Adrenal gland (tissue), 12 donors: ENCODE measurements around the gene IFNA10. TPM values are rescaled to one million over a fixed set of nuclear protein-coding genes. Genes with fewer than 3 reads are reported as not detected.
A peak's percentile ranks its signal among the peaks of the same experiment; 100 is the strongest.
"Not testable (repeated sequence)": the region's sequence is repeated elsewhere in the genome, so short reads cannot be mapped to it uniquely, and the experiment has no call there.

Source experiments
- DNase-seq, 7 donors: peaks; one replicate each; pipeline ENCODE4 v3.0.0-alpha.2; 2019 to 2020
- H3K27ac ChIP-seq, 5 donors: fragments of 200-600 bp; sonication (generic) in 4 of 5; 1 replicate in 3 of 5; 2 replicates in 2 of 5; pipeline versions ENCODE4 v1.5.1 to v1.8.0; 2016 to 2020; ENCODE audit warnings: mild to moderate bottlenecking in 1 of 5
- H3K27me3 ChIP-seq: fragments of 200-600 bp; 2 replicates; pipeline ENCODE4 v1.8.0; 2021
- H3K36me3 ChIP-seq, 2 donors: fragments of 200-600 bp; replicated peaks in 1 of 2; 1 replicate in 1 of 2; 2 replicates in 1 of 2; pipeline versions ENCODE4 v1.5.1 to v1.8.0; 2018 to 2022
- H3K4me1 ChIP-seq, 2 donors: fragments of 200-600 bp; replicated peaks in 1 of 2; 1 replicate in 1 of 2; 2 replicates in 1 of 2; pipeline versions ENCODE4 v1.5.1 to v1.8.0; 2018 to 2021
- H3K4me3 ChIP-seq, 4 donors: fragments of 200-600 bp; sonication (generic) in 3 of 4; one replicate each; pipeline ENCODE4 v1.5.1; 2016 to 2018
- H3K9me3 ChIP-seq, 3 donors: fragments of 200-600 bp; sonication (generic) in 1 of 3; replicated peaks in 1 of 3; 1 replicate in 2 of 3; 2 replicates in 1 of 3; pipeline versions ENCODE4 v1.5.1 to v1.8.0; 2016 to 2021
- POLR2A ChIP-seq, 2 donors: fragments of 450-650 bp; IDR thresholded peaks; one replicate each; pipeline ENCODE4 v1.6.1; 2017; ENCODE audit warnings: antibody characterized with exemption in 2 of 2, mild to moderate bottlenecking in 2 of 2, moderate library complexity in 1 of 2
- WGBS, 4 donors: extraction: QIAGEN DNeasy Blood & Tissue Kit in 2 of 4; methylation state at CpG; one replicate each; pipeline versions ENCODE4 v1.1.5 to v1.1.7; 2013 to 2017; 5-methylcytosine and 5-hydroxymethylcytosine counted together
- intact Hi-C, 2 donors: fragments of 100-400 bp; cut with DNase I; formaldehyde crosslinking; loops; one replicate each; pipeline versions ENCODE4 v1.14.1 to v1.15.0; 2022 to 2023
- polyA plus RNA-seq, 3 donors: library from polyadenylated mRNA; stranded (reverse); fragments of 200-250 nt in 2 of 3; fragments of 350-450 nt in 1 of 3; fragmentation: Illumina TruSeq in 1 of 3; extraction: RNeasy Lipid Tissue Mini Kit (QIAGEN cat#74804) in 1 of 3; gene quantifications; one replicate each; pipeline ENCODE4 v1.2.3, GENCODE V29; 2013 to 2014
- total RNA-seq, 9 donors: library from RNA; depleted of rRNA in 4 of 9; stranded (reverse); fragments of >200 nt in 4 of 9; fragments of 120-200 nt in 1 of 9; fragmentation: NEBNext Ultra II Directional in 1 of 9; extraction: Animal tissue kit (Norgen Biotek cat#: 25700) in 1 of 9; gene quantifications; one replicate each; pipeline versions ENCODE4 v1.1.0 to v1.2.4, GENCODE V29; 2013 to 2023
- TF ChIP-seq, protein P1 (sequence below), 6 experiments: fragments of 450-650 bp in 4 of 6; fragments of 200-600 bp in 2 of 6; sonication (generic) in 1 of 6; IDR thresholded peaks; 1 replicate in 5 of 6; 2 replicates in 1 of 6; pipeline versions ENCODE4 v1.5.1 to v1.8.0; 2016 to 2021; ENCODE audit warnings: antibody characterized with exemption in 6 of 6, mild to moderate bottlenecking in 2 of 6, moderate library complexity in 1 of 6
- donor health status: healthy with polysubstance abuse.
- donor health status: Bipolar disorder and iron deficiency.
- donor health status: DM: yes; HTN: yes; CAD: no.
- donor health status: DM: no; HTN: no; CAD: no.
- donor health status: DM: no; HTN: no; CAD: no.
- donor health status: DM: yes; HTN: yes; CAD: no.

The IFNA10 gene
- total and polyA plus RNA-seq, 12 donors, result not detected

DNA sequence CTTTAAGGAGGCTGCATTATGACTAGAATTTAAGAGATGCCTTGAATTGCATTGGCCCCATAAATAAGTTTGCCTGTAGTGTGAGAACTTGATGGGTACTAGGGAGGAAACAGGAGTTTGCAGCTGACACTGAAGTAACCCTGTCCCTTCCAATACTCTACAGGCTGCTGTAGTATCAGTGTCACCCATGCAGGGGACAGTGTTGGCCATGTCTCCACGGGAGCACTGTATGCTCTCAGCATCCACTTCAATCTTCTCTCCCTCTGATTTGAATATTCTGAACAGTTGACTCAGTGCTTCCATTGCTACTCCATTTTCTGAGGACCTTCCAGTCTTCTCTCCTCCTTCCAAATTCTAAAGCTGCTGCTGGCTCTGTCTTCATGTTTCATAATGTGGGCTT, 44.2 kb upstream of the IFNA10 start:
- H3K27me3 ChIP-seq, result peaks cover 16% of the 10 kb centered on the region
- TF ChIP-seq POLR2A (IDR thresholded peaks at IDR 0.05), result no peak
- TF ChIP-seq, protein P1, sequence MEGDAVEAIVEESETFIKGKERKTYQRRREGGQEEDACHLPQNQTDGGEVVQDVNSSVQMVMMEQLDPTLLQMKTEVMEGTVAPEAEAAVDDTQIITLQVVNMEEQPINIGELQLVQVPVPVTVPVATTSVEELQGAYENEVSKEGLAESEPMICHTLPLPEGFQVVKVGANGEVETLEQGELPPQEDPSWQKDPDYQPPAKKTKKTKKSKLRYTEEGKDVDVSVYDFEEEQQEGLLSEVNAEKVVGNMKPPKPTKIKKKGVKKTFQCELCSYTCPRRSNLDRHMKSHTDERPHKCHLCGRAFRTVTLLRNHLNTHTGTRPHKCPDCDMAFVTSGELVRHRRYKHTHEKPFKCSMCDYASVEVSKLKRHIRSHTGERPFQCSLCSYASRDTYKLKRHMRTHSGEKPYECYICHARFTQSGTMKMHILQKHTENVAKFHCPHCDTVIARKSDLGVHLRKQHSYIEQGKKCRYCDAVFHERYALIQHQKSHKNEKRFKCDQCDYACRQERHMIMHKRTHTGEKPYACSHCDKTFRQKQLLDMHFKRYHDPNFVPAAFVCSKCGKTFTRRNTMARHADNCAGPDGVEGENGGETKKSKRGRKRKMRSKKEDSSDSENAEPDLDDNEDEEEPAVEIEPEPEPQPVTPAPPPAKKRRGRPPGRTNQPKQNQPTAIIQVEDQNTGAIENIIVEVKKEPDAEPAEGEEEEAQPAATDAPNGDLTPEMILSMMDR (IDR thresholded peaks at IDR 0.05), result no peak
- 32 to 62% (median 41%) methylated on average over 1 of the region's 1 CpG for WGBS, 4 donors
- H3K27ac ChIP-seq, result no peak overlapping the region
- intact Hi-C loops, result no loop called here
- H3K4me1 ChIP-seq, result no peaks in the 10 kb centered on the region
- no peak overlapping the region for H3K4me3 ChIP-seq
- no peaks in the 10 kb centered on the region for H3K9me3 ChIP-seq
- DNase-seq, result no peak
- no peaks in the 10 kb centered on the region for H3K36me3 ChIP-seq

DNA sequence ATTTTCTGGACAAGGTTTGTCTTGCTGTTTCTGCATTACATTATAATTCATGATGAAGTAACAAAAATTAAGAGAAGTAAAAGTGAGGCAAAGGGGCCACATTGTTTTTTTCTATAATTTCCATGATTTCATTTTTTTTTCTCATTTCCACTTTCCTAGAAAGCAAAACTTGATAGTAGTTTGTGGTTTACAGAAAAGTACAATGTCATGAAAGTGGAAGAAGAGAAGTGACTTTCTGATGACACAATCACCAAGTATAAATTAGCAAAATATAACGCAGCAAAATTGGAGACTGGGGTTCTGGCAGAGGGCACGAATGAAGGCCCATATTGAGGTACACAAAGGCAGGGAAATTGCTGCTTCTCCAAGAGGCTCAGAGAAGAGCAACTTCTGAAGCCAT, 37.9 kb upstream of the IFNA10 start:
- Histone ChIP-seq H3K4me3 (no peak overlapping the region), H3K4me1 (no peaks in the 10 kb centered on the region), H3K9me3 (no peaks in the 10 kb centered on the region), H3K27me3 (peaks cover 18% of the 10 kb centered on the region), H3K36me3 (no peaks in the 10 kb centered on the region), H3K27ac (no peak overlapping the region)
- TF ChIP-seq, protein P1 (IDR thresholded peaks at IDR 0.05), result no peak
- TF ChIP-seq POLR2A (IDR thresholded peaks at IDR 0.05), result no peak
- DNase-seq, result no peak
- intact Hi-C loops, result no loop called here
- 22 to 58% (median 36%) methylated on average over 2 of the region's 2 CpGs for WGBS, 4 donors

DNA sequence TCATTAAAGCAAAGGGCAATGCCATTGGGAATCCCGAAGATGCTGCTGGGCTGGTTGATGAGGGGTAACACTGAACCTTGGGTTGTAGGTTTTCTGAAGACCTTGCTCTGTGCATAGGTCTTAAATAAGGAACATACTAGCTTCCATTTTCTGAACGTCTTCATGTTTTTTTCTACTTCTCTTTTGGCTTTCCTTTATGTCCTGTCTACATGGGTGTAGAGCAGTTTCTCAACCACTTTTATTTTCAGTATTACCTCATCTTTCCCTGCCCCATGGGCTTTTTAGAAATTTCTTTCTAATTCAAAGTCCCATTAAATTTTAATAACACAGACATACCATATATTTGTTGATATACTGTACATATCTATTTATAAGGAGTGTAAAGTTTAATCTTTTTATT, 33.0 kb upstream of the IFNA10 start, which contains the start of gene IFNA14:
Gene IFNA14 (minus strand): TSS at position 95 of the 400 bp plus-strand sequence. CDS start 70 bp downstream, at position 25.
- Histone ChIP-seq H3K36me3 (no peaks in the 10 kb centered on the region), H3K4me3 (no peak within 1 kb of the TSS), H3K27ac (no peak within 1 kb of the TSS), H3K27me3 (peaks cover 7% of the 10 kb centered on the region), H3K4me1 (no peaks in the 10 kb centered on the region), H3K9me3 (no peaks in the 10 kb centered on the region)
- intact Hi-C loops, result no loop called here
- WGBS, 4 donors, result 60 to 69% (median 64%) methylated on average over 2 of the region's 2 CpGs
- no peak for DNase-seq
- TF ChIP-seq, protein P1 (IDR thresholded peaks at IDR 0.05), result no peak
- TF ChIP-seq POLR2A (IDR thresholded peaks at IDR 0.05), result no peak

DNA sequence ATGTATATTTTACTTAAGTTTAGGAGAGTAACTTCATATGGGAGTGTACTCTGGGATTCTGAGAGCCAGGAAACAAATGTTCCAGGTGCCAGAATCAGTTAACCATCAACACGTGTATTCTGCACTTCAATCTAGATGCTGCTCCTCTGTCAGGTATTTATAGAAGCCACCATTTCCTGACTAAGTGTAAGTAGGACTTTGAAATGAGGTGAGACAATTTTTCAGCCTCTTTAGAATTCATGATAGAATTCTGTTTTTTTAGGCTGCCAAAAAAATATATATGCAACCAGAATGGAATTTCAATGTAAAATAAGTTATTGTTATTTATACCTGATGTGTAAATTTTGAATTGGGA, 29.4 kb upstream of the IFNA10 start:
- intact Hi-C loops, H3K27me3 ChIP-seq, H3K4me1 ChIP-seq, H3K36me3 ChIP-seq, H3K27ac ChIP-seq, H3K4me3 ChIP-seq, H3K9me3 ChIP-seq, DNase-seq: not testable (repeated sequence)
- 9 to 13% (median 11%) methylated on average over 1 of the region's 1 CpG for WGBS, 4 donors

DNA sequence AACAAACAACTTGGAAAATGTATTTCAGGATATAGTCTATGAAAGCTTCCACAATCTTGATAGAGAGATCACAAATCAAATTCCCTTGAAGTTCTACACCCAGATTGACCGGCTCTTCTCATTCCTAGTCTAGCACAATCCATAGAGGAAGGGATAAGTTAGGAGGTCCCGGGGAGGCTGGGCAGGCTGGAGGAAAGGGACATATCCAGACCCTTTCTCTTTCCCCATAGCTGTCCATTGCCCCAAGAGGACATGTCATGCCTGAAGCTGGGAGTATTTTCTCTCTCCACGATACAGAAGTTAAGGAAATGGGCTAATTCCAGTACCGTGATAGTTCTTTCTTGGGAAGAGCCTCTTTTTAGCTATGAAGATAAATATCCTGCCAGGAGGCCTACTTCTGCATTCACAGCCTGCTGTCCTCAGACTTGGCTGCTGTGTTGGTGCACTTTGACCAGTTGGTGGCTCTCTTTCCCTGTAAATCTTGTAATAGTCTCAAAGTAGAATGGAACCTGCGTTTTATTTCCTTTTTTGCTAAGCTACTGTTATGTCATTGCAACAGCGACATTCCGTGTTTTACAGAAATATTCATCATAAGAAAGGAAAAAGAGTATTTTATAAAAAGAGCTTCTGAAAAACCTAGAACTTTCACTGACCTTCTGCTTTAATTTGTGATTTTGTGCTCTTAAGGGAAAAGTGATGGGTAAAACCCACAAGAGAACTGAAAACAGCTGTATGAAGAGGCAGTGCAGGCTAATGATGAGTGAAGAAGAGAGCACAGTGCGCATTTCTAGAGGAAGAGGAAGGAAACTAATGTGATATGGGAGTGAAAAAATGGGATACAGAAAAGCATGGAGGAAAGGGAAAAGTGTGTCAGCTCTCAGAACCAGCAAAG, 28.8 kb upstream of the IFNA10 start:
- H3K27ac ChIP-seq, H3K27me3 ChIP-seq, H3K36me3 ChIP-seq, H3K9me3 ChIP-seq, H3K4me3 ChIP-seq, H3K4me1 ChIP-seq, intact Hi-C loops: not testable (repeated sequence)
- TF ChIP-seq, protein P1 (IDR thresholded peaks at IDR 0.05), result peak; percentile 14 to 47 (median 42)
- peak in 6 of 7 donors; percentile 23 to 68 (median 38) for DNase-seq
- 29 to 39% (median 35%) methylated on average over 8 of the region's 8 CpGs for WGBS, 4 donors
